Hematopoietic multipotent progenitor cell treated with erythropoietin and hydrocortisone succinate and interleukin-3 and kit ligand, for 8 days (in vitro differentiated cells): ENCODE results near the gene SH2D1B.
"Not testable (repeated sequence)": the region's sequence is repeated elsewhere in the genome, so short reads cannot be mapped to it uniquely, and the experiment has no call there.

Experiments
- DNase-seq: peaks from one replicate; pipeline ENCODE4 v3.0.0-alpha.2; 2015

The SH2D1B gene, protein sequence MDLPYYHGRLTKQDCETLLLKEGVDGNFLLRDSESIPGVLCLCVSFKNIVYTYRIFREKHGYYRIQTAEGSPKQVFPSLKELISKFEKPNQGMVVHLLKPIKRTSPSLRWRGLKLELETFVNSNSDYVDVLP

DNA sequence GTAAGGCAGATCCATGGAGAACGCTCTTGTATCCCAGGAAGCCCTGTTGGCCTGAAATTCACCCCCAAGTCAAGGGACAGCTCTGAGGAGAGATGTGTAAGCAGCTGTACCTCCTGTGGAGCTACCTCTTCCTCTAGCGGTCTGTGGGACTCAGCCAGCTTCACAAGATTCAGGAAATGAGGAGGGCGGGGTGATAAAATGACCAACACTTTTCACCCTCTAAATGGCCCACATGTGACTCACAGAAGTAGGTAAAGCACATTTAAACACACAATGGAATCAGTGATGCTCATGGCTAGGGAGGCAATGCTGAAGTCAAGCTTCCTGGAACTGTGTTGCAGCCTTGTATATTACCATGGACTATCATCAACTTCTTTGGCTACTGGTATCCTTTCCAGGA, at the start of gene SH2D1B:
SH2D1B (minus strand) TSS at position 135 of the 400 bp plus-strand sequence; CDS start at position 15, 120 bp downstream.
- no peak for DNase-seq

DNA sequence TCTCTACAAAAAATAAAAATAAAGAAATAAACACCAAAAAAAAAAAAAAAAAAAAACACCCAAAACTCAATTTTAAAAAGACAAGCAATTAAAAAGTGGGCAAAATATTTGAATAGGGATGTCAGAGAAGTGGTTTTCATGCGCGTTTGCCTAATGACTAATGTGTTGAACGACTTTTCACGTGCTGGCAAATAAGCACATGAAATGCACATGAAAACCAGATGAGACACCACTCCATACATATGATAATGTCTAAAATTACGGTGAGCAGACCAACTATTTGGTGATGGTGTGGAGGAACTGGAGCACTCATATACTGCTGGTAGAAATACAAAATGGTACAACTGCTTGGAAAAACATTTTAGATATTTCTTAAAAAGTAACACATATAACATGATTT, 46.3 kb upstream of the SH2D1B start:
- DNase-seq: no peak

DNA sequence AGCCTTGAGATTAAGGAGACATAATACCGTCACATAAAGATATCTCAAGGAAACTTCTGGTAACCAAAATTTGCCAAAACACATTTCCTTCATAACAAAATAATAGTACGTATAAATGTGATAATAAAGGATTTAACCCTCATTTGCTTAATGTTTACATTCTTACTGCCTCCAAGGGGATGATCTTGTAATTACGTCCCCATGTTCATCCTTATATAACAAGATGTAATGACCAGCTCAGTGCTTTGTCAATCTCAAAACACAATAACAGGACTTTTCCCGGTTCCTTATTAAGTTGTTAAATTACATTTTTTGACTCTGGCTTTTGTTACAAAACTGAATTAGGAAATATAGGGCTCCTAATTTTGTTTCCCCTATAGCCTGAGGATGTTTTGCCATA, 44.4 kb upstream of the SH2D1B start:
- peak; percentile 16 for DNase-seq

DNA sequence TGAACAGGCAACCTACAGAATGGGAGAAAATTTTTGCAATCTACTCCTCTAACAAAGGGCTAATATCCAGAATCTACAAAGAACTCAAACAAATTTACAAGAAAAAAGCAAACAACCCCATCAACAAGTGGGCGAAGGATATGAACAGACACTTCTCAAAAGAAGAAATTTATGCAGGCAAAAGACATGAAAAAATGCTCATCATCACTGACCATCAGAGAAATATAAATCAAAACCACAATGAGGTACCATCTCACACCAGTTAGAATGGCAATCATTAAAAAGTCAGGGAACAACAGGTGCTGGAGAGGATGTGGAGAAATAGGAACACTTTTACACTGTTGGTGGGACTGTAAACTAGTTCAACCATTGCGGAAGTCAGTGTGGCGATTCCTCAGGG, 42.4 kb upstream of the SH2D1B start:
- DNase-seq: not testable (repeated sequence)

DNA sequence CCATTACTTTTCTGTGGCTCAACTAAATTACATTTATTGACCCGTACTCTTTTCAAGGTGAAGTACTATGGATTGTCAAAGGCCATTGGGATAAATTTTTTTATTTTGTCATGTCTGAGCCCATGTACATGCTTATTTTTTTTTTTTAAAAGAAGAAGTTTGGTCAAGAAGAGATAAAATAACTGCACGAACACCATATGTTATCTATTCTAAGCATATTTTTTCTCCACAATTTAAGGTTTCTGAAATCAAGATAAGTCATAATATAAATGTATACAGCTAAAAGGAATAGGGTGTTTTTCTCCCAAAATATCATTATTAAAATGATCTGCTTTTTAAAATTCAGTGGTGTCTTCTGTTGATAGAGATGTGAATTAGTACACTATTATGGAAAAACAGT, 35.0 kb upstream of the SH2D1B start:
- peak; percentile 72 for DNase-seq

DNA sequence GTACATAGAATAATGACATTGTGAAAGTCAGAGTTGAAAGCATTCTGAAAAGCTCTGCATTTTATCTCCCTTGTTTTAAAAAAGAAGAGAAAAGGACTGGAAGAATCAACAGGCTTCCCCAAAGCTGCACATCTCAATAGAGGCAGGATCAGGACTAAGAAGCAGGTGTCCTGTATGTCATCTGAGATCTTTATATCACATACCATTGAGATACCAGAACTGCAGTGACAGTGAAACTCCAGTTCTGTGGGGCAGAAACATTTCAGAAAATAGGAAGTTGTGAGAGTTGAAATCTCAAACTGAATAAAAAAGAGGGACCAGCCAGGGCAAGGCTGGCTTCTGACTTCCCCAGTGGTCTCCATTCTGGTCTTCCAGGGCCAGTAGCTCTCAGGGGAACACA, 33.0 kb upstream of the SH2D1B start:
- DNase-seq: no peak

DNA sequence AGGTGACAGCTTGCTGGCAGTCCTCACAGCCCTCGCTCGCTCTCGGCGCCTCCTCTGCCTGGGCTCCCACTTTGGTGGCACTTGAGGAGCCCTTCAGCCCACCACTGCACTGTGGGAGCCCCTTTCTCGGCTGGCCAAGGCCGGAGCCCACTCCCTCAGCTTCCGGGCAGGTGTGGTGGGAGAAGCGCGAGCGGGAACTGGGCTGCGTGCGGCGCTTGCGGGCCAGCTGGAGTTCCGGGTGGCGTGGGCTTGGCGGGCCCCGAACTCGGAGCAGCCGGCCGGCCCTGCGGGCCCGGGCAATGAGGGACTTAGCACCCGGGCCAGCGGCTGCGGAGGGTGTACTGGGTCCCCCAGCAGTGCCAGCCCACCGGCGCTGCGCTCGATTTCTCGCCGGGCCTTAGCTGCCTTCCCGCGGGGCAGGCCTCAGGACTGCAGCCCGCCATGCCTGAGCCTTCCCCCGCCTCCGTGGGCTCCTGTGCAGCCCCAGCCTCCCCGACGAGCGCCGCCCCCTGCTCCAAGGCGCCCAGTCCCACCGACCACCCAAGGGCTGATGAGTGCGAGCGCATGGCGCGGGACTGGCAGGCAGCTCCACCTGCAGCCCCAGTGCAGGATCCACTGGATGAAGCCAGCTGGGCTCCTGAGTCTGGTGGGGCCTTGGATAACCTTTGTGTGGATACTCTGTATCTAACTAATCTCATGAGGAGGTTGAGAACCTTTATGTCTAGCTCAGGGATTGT, 21.2 kb upstream of the SH2D1B start:
- DNase-seq: not testable (repeated sequence)

DNA sequence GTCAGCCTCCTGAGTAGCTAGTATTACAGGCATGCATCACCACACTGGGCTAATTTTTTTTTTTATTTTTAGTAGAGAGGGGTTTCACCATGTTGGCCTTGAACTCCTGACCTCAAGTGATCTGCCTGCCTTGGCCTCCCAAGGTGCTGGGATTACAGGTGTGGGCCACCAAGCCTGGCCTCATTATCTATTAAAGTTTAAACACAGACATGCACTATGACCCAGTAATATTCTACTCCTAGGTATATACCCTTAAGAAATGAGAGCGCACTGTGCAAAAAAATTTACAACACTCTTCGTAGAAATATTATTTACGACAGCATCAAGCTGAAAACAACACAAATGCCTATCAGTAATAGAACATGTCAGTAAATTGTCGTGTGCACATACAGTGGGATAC, 18.6 kb upstream of the SH2D1B start:
- DNase-seq: no peak

DNA sequence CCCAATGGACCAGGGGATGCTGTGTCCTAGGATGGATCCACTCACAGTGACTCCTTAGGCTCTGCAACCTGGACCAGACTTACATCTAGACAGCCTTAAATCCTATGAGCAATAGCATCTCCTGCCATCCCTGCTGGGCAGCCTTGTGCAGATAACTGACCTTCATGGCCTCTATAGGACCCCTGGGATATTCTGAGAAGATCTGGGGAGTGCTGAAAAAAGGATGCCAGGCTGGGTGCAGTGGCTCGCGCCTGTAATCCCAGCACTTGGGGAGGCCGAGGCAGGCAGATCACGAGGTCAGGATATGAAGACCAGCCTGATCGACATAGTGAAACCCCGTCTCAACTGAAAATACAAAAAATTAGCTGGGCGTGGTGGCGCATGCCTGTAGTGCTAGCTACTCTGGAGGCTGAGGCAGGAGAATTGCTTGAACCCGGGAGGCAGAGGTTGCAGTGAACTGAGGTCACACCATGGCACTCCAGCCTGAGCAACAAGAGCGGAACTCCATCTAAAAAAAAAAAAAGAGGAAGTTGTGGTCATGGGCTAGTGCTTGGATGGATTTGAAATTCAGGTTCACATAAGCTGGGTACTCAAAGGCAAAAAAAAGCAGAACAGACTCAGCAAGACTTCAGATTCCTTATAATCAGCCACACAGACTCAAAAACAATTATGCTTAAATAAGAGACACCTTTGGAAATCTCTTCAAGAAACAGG, 10.9 kb upstream of the SH2D1B start:
- peak; percentile 48 for DNase-seq

DNA sequence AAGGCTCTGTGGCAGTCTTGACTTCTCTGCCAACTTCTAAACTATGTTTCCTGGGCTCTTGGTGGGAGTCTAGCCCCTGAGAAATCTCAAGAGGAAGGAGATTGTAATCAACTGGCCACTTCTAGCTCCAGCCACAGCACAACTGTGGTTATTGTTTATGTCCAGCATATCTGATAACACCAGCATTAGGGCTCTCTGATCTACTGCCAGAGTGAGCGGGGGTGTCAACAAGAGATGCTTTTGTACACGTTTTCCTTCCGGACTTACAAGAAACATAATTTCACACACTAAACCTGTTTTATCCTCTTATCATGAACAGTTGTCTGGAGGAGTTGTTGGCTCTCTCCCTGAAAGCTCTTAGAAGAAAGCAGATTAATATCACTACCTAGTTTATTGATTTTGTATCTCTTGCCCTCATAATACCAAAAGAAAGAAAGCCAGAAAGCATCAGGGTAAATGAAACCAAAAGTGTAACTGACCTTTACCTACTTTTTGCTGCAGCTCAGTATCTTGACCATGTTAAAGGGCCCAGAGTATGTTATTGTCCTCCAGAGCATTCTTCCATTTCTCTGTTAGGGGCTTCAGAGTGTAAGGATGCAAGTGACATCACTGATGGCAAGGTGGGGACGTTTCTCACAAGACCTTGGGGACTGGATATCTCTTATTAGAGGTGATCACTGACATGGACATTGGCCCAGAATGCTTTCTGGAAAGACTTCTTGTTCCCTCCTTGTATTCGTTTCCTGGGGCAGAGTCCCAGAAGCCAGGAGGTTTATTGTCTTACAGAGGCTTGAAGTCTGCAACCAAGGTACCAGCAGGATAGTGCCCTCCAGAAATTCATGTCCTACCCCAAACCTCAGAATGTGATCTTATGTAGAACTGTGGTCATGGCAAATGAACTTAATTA, 9.6 kb upstream of the SH2D1B start:
- no peak for DNase-seq

DNA sequence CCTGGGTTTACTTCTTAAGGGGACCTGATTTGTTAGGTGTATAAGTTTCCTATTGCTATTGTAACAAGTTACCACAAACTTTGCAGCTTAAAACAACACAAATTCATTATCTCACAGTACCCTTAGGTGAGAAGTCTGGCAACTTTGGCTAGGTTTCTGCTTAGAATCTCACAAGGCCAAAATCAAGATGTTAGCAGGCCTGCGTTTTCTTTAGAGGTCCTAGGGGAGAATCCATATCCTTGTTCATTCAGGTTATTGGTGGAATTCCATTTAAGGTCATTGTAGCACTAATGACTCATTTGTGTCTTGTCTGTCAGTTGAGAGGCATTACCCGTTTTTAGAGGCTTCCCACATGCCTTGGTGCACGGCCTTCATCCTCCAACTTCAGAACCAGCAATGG, 8.2 kb upstream of the SH2D1B start:
- no peak for DNase-seq

DNA sequence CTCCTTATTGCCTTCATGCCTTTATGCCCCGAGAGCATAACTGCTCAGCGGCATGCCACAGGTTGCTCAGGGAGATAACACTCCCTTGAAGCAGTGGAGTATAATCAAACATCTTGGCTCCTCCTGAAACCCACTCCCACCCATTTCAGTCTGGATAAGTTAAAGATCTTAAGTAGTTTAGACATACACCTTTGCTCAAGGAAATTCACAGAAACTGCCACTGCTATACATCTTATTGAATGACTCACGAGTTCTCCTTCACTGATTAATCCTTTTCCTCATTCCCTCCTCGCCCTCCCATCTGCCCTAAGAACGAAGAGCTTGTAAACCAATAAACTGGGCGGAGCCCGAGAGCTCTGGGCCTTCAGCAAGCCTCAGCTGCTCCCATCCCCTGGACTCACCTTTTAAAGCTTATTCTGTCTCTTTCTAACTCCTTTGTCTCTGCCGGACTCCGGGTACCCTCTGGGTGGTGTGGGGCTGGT, 7.6 kb upstream of the SH2D1B start:
- DNase-seq: not testable (repeated sequence)

DNA sequence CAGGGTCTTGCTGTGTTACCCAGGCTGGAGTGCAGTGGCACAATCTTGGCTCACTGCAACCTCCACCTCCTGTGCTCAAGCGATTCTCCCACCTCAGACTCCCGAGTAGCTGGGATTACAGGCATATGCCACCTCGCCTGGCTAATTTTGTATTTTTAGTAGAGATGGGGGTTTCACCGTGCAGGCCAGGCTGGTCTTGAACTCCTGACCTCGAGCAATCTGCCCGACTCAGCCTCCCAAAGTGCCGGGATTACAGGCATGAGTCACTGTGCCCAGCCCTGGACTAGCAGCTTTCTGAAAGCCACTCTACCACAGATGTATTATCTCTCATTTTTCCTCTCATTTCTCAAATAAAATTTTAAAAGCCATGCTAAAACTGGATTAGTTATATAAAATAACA, 6.6 kb upstream of the SH2D1B start:
- DNase-seq: not testable (repeated sequence)

DNA sequence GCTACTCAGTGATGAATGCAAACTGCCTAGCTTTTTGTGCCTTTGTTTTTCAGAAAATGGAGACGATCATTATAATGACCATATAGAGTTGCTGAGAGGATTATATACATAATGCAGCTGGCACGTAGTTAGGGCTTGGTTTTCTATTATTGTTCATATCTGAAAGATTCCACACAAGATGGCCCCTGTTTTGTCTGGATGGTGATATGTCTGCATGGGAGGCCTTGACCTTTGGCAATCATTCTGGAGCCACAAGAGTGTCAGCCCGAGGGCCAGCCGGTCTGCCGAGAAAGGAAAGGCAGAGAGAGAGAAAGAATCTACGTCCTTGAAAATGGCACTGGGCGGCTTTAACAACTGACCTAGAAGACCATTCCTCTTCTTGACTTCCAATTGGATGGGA, 5.7 kb upstream of the SH2D1B start:
- DNase-seq: no peak

DNA sequence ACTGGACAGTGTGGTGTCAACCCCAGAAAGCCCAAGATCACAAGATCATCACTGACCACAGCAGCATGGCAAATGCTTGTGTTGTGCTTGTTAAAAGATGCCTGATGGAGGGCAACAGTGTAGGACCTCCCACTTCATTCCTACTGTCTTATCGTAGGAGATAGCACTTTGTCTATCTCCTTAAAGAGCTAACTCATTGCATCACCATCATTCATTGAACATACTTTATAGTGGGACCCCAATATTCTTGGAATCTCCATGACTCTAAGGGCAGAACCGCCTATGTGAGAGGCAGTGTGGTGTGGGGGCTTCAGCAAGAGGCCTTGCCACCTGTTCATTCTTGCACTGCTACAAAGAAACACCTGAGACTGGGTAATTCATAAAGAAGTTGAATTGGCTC, 5.0 kb upstream of the SH2D1B start:
- no peak for DNase-seq

DNA sequence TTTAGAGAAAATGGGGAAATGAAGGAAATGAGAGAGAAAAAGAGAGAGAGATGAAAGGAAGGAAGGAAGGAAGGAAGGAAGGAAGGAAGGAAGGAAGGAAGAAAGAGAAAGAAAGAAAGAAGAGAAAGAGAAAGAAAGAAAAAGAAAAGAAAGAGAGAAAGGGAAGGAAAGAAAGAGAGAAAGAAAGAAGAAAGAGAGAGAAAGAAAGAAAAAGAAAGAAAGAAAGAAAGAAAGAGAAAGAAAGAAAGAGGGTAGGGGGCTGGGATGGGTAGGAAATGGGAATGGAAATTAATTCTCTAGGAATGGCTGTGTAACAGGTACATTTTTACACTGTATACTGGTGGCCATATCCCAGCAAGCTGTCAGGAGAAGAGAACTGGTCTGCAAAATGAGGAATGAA, 4.3 kb upstream of the SH2D1B start:
- DNase-seq: no peak

DNA sequence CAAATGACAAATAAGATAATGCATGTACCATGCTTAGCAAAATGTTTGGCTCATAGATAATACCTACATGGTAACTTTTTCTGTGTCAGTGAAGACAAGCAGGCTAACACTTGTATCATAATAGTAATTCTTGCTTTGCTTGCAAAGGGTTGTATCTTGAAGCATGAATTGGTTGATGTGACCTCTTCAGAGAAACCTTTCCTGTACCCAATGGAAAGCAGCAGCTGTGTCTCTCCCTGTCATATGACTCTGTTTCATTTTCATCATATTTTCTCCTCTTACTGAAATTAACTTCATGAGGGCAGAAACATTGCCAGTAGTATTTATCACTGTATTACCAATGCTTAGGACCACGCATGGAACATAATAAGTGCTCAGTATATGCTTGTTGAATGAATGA, 4.4 kb downstream of the SH2D1B start:
- DNase-seq: no peak

DNA sequence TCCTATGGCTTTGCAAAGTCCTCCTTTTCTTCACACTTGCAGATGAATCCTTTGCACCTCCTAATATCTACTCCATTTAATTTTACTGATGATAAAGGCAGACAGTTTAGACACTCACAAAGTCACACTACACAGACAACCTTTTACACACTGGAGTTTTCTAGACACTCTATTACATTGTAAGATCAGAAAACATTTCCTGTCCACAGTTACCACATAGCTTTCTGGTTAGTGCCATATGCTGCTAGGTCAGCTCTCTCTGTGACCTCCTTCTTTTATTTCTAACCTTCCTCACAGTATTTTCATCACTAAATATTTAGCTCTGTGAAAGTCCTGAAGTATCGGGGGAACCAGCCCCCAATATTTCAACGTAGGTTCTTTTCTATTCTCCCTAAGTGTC, 5.1 kb downstream of the SH2D1B start:
- no peak for DNase-seq

DNA sequence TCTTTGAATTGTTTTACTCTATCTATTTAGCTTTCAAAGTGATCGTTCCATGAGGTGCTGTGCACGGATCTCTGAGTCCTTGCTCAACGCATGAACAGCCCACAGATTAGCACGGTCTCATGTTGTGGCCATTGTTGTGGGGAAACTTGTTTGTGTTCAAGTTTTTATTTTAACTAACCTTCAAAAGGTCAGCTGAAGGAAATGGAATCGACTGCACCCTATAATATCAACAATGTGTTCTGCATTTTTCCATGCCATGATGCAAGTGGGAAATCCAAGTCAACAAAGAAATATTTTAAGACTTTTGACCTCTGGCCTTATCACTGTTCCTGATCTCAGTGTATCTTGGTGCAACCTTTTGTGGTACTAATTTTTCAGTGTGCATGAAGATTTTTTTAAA, 6.1 kb downstream of the SH2D1B start:
- no peak for DNase-seq

DNA sequence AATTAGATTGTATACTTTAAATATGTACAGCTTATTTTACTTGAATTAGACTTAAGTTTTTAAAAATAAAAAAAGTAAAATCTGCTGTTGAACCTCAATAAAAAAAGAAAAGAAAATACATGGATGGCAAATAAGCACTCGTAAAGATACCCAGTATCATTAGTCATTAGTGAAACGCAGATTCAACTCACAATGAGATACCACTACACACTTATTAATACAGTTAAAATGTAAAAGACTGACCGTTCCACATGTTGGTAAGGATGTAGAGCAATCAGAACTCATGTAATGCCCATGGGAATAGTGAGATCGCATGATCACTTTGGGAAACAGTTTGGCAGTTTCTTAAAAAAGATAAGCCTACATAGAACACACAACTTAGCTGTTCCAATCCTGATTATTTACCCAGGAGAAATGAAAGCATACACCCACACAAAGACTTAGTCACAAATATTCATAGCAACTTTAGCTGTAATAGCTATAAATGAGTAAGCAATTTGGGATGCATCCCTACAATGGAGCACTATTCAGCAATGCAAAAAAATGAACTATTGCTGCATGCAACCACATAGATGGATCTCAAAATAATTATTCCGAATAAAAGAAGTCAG, 7.3 kb downstream of the SH2D1B start:
- DNase-seq: no peak

DNA sequence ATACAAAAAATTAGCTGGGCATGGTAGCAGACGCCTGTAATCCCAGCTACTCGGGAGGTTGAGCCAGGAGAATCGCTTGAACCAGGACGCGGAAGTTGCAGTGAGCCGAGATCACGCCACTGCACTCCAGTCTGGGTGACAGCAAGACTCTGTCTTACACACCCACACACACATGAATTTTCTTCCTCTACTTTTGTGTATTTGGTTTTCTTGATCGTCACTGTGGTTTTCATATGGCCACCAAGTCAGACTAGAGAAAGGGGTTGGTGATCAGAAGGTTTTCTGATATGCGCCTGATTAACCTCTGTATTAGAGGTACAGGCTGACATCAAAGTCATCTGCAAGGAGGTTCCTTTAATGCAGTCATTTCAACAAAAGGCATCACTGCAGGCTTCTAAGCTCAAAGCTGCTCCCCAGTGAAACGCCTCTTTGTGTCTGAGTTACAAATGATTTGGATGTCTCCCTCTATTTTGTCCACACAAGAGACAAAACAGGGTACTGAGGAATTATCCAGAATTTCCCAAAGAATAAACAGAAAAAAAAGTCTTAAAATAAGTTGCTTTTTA, 11.1 kb downstream of the SH2D1B start:
- DNase-seq: no peak

DNA sequence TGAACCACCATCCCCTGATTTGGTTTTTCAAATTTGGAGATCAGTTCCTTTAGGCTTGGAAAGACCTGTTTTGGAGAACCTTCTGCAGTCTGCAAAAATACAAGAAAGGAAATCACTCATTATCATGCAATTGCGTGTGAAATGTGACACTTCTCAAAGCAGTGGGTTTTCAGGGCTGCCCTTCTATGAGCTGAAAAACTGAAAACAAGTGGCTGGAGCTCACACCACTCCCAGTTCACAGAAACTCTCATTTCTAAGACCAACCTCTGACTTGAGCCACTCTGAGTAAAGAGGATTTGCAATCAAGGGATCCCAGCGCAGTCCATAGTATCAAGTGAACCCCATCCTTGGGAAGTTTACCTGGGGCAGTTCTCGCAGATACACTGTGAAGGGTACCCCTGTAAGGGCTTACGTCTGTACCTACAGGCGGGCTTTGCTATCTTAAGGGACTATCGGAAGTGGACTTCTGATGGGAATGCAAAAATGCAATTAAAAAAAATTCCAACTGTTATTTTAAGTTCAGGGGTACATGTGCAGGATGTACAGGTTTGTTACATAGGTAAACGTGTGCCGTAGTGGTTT, 12.8 kb downstream of the SH2D1B start:
- no peak for DNase-seq
